Measurements from ENCODE around the gene MYEOV. TPM values are rescaled to one million over a fixed set of nuclear protein-coding genes. Genes with fewer than 3 reads are reported as not detected.

MYEOV gene
- total RNA-seq, 1 experiment from 2014 or later, result 182 TPM

- peak overlapping the region; percentile 98 for H3K4me2 ChIP-seq
- no peaks in the 10 kb centered on the region for H3K9me2 ChIP-seq (ENCODE audit: insufficient read depth)
- ChIA-PET POLR2A (ENCODE audit: unreplicated experiment) (interaction anchor here (0.6 to 2.3 kb wide), 22 partner anchors 9 to 831 kb away, joined by 3 to 26 read pairs (median 8); no protein-coding TSS in a partner anchor), CTCF (interaction anchor here (0.6 to 1.7 kb wide), 10 partner anchors 23 to 302 kb away, joined by 3 to 7 read pairs (median 3); no protein-coding TSS in a partner anchor)
- H3F3A ChIP-seq (ENCODE audit: insufficient read depth, low read depth), result peaks cover 78% of the 10 kb centered on the region
- peaks cover 84% of the 10 kb centered on the region for H3K79me2 ChIP-seq (ENCODE audit: low read depth)
- DNase-seq, result peak; percentile 99
- no peak overlapping the region for H2AFZ ChIP-seq
- H4K20me1 ChIP-seq (ENCODE audit: insufficient read depth), result 0 out of 2 replicates have a peak, but pooled peaks cover 7% of the 10 kb centered on the region
- no peaks in the 10 kb centered on the region for H3K27me3 ChIP-seq (ENCODE audit: insufficient read depth, low read depth)
- peaks cover 55% of the 10 kb centered on the region for H3K4me1 ChIP-seq (replicated peaks; ENCODE audit: insufficient read depth)
- intact Hi-C loops (cut with micrococcal nuclease; ENCODE audit: unreplicated experiment), result loop anchor here (2.0 to 10.0 kb wide), 6 partner anchors 40 to 378 kb away; partner anchors contain the start of gene LTO1
- peak overlapping the region; percentile 97 for H3K4me3 ChIP-seq
- no peaks in the 10 kb centered on the region for H3K9me3 ChIP-seq (ENCODE audit: insufficient read depth, low read depth)
- no TSS peak for BruUV-seq (replicated peaks)
- TF ChIP-seq EZH2 (IDR thresholded peaks at IDR 0.05; ENCODE audit: low read depth) (no peak), CTCF (conservative IDR thresholded peaks at IDR 0.05) (no peak)
- H3K27ac ChIP-seq, result peak overlapping the region; percentile 98
- H3K36me3 ChIP-seq (ENCODE audit: low read depth), result peaks cover 52% of the 10 kb centered on the region
These were observed 3.2 kb downstream of the MYEOV start for GRCh38 chr11:69296890-69297786.

DNA sequence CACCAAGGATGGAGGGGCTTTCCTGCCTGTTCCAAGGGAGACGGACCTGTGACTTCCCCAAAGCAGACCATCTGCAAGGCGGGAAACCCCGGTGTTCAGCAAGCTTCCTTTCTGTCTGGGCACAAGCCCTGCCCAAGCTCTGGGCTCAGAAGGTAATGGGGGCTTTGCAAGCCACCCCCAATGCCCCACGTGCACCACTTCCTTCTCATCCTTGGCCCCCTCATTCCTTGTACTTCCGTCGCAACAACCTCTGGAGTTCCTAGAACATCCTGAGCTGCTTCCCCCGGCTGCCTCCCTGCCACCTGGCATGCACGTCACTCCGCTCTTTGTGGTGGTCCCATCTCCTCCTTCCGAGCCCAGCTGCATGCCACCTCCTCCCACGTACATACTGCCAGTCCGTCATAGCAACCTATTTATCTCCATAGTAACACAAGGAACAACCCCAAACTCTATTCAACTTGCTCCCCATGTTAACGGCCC is 3.9 kb downstream of the MYEOV start:
- CTCF ChIA-PET, result interaction anchor here (0.6 to 1.5 kb wide), 6 partner anchors 38 to 302 kb away, joined by 3 to 6 read pairs (median 3); no protein-coding TSS in a partner anchor
- Histone ChIP-seq H3F3A (ENCODE audit: insufficient read depth, low read depth) (peaks cover 83% of the 10 kb centered on the region), H3K4me1 (replicated peaks; ENCODE audit: insufficient read depth) (peaks cover 62% of the 10 kb centered on the region), H3K27me3 (ENCODE audit: insufficient read depth, low read depth) (no peaks in the 10 kb centered on the region), H3K9me3 (ENCODE audit: insufficient read depth, low read depth) (no peaks in the 10 kb centered on the region), H3K79me2 (ENCODE audit: low read depth) (peaks cover 86% of the 10 kb centered on the region), H3K27ac (peak overlapping the region; percentile 98), H3K4me3 (peak overlapping the region; percentile 97), H3K9me2 (ENCODE audit: insufficient read depth) (no peaks in the 10 kb centered on the region), H4K20me1 (ENCODE audit: insufficient read depth) (0 out of 2 replicates have a peak, but pooled peaks cover 7% of the 10 kb centered on the region), H2AFZ (no peak overlapping the region), H3K4me2 (peak overlapping the region; percentile 98), H3K36me3 (ENCODE audit: low read depth) (peaks cover 56% of the 10 kb centered on the region)
- intact Hi-C loops (cut with micrococcal nuclease; ENCODE audit: unreplicated experiment), result loop anchor here (1.0 to 10.0 kb wide), 12 partner anchors 17 to 377 kb away; partner anchors contain the start of gene LTO1
- DNase-seq, result no peak
- TF ChIP-seq CTCF (conservative IDR thresholded peaks at IDR 0.05) (no peak), EZH2 (IDR thresholded peaks at IDR 0.05; ENCODE audit: low read depth) (no peak)
- BruUV-seq (replicated peaks), result TSS peak; percentile 23
- POLR2A ChIA-PET (ENCODE audit: unreplicated experiment), result interaction anchor here (0.5 to 2.3 kb wide), 13 partner anchors 12 to 830 kb away, joined by 3 to 26 read pairs (median 5); no protein-coding TSS in a partner anchor
